Type B pancreatic cell (in vitro differentiated cells): ENCODE data around the gene DRAXIN. TPM values are rescaled to one million over a fixed set of nuclear protein-coding genes. Genes with fewer than 3 reads are reported as not detected.

Experiments used
- DNase-seq: peaks from one replicate; pipeline ENCODE4 v3.0.0; 2021; ENCODE audit warnings: mixed read lengths; ENCODE audit not compliant: unreplicated experiment; ENCODE audit errors: extremely low spot score
- H3K27ac Mint-ChIP-seq: 2 replicates; pipeline ENCODE4 v1.8.0; 2021; ENCODE audit warnings: mild to moderate bottlenecking, mixed read lengths
- H3K27me3 Mint-ChIP-seq: 2 replicates; pipeline ENCODE4 v1.8.0; 2021; ENCODE audit warnings: mixed read lengths
- H3K36me3 Mint-ChIP-seq: 2 replicates; pipeline ENCODE4 v1.8.0; 2021; ENCODE audit warnings: mixed read lengths
- H3K4me1 Mint-ChIP-seq: one replicate; pipeline ENCODE4 v1.8.0; 2021; ENCODE audit warnings: mixed read lengths; ENCODE audit not compliant: unreplicated experiment
- H3K4me3 Mint-ChIP-seq: 2 replicates; pipeline ENCODE4 v1.8.0; 2021; ENCODE audit warnings: mild to moderate bottlenecking, mixed read lengths
- H3K9me3 Mint-ChIP-seq: 2 replicates; pipeline ENCODE4 v1.8.0; 2021; ENCODE audit warnings: mixed read lengths
- total RNA-seq: library from RNA; stranded (reverse); gene quantifications from 2 replicates; pipeline ENCODE4 v1.2.1, GENCODE V29; 2021; ENCODE audit warnings: low replicate concordance
- TF ChIP-seq, protein P1 (sequence below): fragments of 200-600 bp; sonication (generic); conservative IDR thresholded peaks from 2 replicates; pipeline ENCODE4 v1.5.0; 2021; ENCODE audit warnings: antibody characterized with exemption, mild to moderate bottlenecking

Gene DRAXIN
- total RNA-seq, 1 donor from 2014 or later, result 13.5 TPM

DNA sequence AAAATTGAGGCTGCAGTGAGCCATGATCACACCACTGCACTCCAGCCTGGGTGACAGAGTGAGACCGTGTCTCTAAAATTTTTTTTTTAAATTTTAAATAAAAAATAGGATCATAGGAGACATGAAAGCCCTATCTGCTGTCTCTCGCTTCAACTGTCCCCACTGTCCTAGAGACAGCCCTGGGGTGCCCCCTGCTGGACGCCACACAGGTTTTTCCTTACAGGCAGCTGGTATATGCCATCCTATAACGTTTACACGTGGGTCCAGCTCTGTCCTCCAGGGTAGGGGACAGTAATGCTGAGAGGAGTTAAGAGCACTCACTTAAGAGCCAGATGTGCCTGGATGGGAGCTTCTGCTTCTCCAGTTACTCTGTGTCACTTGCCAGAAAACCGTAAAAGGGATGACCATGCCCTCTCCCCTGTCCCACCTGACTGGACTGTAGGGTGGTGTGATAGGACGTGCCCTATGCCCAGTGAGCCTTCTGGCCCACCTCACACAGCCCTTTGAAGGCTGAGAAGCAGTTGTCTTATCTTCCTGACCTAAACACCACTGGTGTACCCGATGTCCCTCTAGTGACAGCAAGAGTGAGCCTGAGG lies 45.7 kb upstream of the DRAXIN start:
- TF ChIP-seq, protein P1, sequence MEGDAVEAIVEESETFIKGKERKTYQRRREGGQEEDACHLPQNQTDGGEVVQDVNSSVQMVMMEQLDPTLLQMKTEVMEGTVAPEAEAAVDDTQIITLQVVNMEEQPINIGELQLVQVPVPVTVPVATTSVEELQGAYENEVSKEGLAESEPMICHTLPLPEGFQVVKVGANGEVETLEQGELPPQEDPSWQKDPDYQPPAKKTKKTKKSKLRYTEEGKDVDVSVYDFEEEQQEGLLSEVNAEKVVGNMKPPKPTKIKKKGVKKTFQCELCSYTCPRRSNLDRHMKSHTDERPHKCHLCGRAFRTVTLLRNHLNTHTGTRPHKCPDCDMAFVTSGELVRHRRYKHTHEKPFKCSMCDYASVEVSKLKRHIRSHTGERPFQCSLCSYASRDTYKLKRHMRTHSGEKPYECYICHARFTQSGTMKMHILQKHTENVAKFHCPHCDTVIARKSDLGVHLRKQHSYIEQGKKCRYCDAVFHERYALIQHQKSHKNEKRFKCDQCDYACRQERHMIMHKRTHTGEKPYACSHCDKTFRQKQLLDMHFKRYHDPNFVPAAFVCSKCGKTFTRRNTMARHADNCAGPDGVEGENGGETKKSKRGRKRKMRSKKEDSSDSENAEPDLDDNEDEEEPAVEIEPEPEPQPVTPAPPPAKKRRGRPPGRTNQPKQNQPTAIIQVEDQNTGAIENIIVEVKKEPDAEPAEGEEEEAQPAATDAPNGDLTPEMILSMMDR, result peak; percentile 92
- H3K9me3 Mint-ChIP-seq, result no peaks in the 10 kb centered on the region
- no peak overlapping the region for H3K27ac Mint-ChIP-seq
- no peak overlapping the region for H3K4me3 Mint-ChIP-seq
- DNase-seq, result peak; percentile 85
- H3K36me3 Mint-ChIP-seq, result no peaks in the 10 kb centered on the region
- peaks cover 39% of the 10 kb centered on the region for H3K27me3 Mint-ChIP-seq
- H3K4me1 Mint-ChIP-seq, result no peaks in the 10 kb centered on the region

DNA sequence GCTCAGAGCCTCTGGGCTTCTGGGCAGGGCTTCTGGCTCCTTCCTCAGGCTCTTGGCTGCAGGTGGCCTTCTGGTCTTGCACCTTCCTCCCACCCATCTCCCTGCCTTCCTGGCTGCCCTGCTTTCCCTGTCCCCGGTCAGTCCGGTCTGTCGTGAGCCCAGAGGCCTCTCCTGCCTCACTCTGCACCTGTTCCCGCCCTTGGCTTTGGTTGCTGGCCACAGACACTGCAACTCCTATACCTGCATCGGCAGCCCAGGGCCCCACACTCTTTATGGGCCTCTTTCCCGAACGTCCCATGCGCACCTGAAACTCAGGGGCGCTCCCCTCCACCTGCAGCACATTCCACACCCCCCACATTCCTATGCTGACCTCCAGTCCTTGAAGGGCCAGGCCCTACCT lies 45.2 kb upstream of the DRAXIN start:
- no peak overlapping the region for H3K27ac Mint-ChIP-seq
- TF ChIP-seq, protein P1, result no peak
- no peaks in the 10 kb centered on the region for H3K9me3 Mint-ChIP-seq
- H3K36me3 Mint-ChIP-seq, result no peaks in the 10 kb centered on the region
- DNase-seq, result no peak
- no peak overlapping the region for H3K4me3 Mint-ChIP-seq
- H3K27me3 Mint-ChIP-seq, result peaks cover 45% of the 10 kb centered on the region
- no peaks in the 10 kb centered on the region for H3K4me1 Mint-ChIP-seq

DNA sequence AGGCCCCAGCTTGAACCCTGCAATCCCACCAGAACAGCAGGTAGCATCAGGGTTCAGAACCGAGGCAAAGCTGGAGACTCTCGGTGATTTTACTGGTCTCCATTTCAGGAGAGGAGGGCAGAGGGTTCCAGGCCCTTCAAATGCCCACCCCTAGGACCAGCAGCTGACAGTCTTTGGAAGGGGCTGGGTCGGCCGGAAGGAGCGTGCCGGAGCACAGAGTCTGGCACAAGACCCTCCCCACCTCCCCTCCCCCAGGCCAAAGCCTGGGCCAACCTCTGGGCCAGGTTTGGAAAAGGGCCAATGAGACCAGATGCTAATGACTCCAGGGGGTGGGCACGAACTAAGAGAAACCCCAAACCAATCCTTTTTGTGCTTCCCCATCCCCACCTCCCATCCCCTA lies 44.2 kb upstream of the DRAXIN start:
- no peak for DNase-seq
- Mint-ChIP-seq H3K27ac (no peak overlapping the region), H3K4me3 (no peak overlapping the region), H3K36me3 (no peaks in the 10 kb centered on the region), H3K9me3 (no peaks in the 10 kb centered on the region), H3K4me1 (no peaks in the 10 kb centered on the region), H3K27me3 (peaks cover 45% of the 10 kb centered on the region)
- TF ChIP-seq, protein P1, result no peak

DNA sequence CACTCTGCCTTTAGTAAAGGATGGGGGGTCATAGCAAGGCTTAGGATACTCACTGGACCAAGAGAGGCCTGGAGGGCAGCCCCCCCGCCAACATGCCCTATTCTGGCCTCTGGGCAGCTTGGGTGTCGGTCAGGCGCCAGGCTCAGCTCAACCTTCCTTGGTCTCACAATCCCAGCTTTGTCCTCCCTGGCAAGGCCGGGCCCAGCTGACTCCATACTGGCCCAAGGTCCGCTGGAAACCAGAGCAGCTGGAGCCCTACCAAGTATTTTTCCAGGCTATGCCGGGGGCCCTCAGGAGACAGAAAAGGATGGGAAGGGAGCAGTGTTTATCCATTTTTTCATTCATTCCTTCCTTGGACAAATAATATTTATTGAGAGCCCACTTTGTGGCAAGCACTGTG lies 43.5 kb upstream of the DRAXIN start:
- Mint-ChIP-seq H3K36me3 (no peaks in the 10 kb centered on the region), H3K4me3 (no peak overlapping the region), H3K27me3 (peaks cover 48% of the 10 kb centered on the region), H3K4me1 (no peaks in the 10 kb centered on the region), H3K9me3 (no peaks in the 10 kb centered on the region), H3K27ac (no peak overlapping the region)
- TF ChIP-seq, protein P1, result no peak
- DNase-seq, result no peak

DNA sequence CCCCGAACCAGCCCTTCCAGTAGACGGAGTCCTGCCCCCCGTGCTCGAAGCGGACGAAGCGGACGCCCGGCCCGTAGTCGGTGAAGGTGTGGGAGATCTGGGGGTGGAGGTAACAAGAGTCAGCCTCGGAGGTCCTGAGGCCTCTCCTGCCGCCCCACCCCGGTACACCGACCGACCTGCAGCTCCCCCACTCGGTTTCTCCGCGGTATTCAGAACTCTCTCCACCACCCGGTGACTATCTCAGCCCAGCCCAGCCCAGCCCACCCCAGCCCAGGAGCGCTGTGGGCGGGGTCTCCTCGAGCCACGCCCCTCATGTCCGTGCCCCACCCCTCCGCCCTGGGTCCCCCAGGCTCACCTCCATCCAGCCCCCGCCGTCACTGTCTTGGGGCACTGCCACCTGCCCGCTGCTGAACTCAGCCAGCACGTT lies 42.8 kb upstream of the DRAXIN start:
- Mint-ChIP-seq H3K36me3 (no peaks in the 10 kb centered on the region), H3K27me3 (peaks cover 46% of the 10 kb centered on the region), H3K9me3 (no peaks in the 10 kb centered on the region), H3K27ac (no peak overlapping the region), H3K4me1 (no peaks in the 10 kb centered on the region), H3K4me3 (no peak overlapping the region)
- TF ChIP-seq, protein P1, result no peak
- DNase-seq, result no peak

DNA sequence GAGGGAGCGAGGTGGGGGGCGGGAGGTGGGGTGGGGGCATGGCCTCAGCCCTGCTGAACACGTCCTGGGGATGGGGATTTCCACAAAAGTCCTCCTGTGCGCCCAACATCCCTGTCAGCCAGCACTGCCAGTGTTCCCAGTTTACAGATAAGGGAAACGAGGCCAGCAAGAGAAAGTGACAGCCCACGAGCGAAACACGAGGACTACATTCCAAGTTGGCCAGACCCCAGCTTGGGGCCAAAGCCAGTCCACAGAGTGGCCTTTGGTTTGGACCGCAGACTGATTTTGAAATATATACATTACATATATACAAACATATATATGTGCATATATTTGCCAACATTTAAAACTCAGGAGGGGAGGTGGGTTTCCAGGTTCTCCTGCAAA lies 42.3 kb upstream of the DRAXIN start:
- Mint-ChIP-seq H3K27me3 (peaks cover 45% of the 10 kb centered on the region), H3K4me3 (no peak overlapping the region), H3K4me1 (no peaks in the 10 kb centered on the region), H3K9me3 (no peaks in the 10 kb centered on the region), H3K27ac (no peak overlapping the region), H3K36me3 (no peaks in the 10 kb centered on the region)
- no peak for DNase-seq
- TF ChIP-seq, protein P1, result no peak
